ENCODE measurements around the gene NLRP14. TPM values are rescaled to one million over a fixed set of nuclear protein-coding genes. Genes with fewer than 3 reads are reported as not detected.

The NLRP14 gene
- total and polyA plus RNA-seq, 2 of the 8 experiments (the other 6 are each of a cell fraction or from before 2014, with no cell fraction given), result 0.05 TPM; not detected in 1

- TF ChIP-seq SP2 (IDR thresholded peaks at IDR 0.05; ENCODE audit: low read length), result no peak
- no peak for TF ChIP-seq SP4 (IDR thresholded peaks at IDR 0.05; ENCODE audit: low read length)
Observed at GRCh38 chr11:7046474-7047175, 26.3 kb downstream of the NLRP14 start (continued).
